Measurements from ENCODE around the gene CTNND2.
"Not testable (repeated sequence)": the region's sequence is repeated elsewhere in the genome, so short reads cannot be mapped to it uniquely, and the experiment has no call there.

CTNND2 gene

GRCh38 chr5:11869203-11869602 lies 35.0 kb downstream of the CTNND2 start:
- no peak for DNase-seq

DNA sequence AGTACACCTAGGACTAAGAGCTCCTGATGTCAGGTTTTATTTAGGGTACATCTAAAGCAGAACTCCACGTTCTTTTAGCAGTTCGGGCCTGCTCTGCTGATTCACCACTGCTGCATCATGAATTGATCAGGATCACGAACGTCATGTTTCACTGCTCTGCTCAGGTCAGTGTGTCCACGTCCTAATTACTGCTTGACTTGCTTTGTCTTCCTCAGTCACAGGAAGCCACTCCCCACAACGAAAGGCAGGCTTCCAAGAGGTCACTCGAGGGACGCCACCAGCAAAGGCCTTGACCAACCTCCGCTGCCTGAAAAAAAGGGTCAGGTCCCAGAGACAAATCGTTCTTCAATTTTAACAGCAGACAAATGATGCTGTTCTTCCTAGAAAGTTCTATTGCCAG lies 40.3 kb downstream of the CTNND2 start:
- DNase-seq, result no peak

- DNase-seq, result no peak
Observed at GRCh38 chr5:11857391-11857790, 46.9 kb downstream of the CTNND2 start.

DNA sequence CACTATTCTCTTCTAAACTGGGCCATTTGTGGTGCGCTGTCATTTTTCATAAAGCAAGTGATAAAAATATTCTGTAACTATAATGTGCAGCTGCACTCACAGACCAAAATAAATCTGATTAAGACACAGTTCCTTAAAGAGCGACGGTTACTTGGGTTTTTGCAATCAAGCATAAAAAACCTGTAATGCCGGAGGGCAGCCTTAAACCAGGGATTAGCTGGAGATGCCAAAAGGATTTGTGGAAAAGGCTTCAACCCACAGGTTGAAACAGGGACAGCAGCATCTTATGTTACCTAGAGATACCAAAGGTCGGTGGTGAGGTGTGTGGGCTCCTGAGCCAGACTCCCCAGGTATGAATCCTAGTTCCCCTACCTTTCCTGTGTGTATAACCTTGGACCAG lies 49.3 kb downstream of the CTNND2 start:
- no peak for DNase-seq

- no peak for DNase-seq
Observed at GRCh38 chr5:11853796-11854195, 50.5 kb downstream of the CTNND2 start.

DNA sequence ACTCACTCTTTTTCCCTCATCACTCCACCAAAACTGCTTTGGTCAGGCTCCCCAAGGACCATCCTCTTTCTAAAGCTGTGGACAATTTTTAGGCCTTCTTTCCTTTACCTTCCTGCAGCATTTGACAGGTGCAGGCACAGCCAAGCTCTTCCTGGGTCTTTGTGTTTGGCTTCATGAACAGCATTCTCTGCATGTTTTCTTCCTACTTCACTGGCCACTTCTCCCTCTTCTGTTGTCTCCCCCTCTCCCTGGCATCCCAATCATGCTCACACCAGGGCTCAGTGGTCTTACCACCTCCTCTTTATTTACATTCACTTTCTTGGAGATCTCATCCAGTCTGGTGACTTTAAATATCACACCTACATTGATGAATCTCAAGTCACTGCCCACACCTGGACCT lies 51.1 kb downstream of the CTNND2 start:
- DNase-seq, result no peak

DNA sequence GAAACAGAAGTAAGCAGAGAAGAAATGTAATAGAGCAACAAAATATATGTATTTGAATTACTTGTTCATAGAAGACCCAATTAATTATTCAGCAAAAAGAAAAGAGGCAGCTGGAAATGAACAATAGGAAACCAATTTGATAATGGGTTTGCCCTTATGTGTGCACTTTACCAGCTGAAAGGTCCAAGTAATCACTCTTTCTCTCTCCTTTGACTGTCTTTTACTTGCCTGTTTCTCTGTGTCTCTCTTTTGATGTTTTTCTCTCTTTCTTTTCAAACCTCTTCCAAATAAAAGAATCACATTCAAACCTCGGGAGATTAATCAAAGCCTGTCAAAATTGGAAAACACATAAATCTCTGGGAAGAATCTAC lies 51.5 kb downstream of the CTNND2 start:
- no peak for DNase-seq

DNA sequence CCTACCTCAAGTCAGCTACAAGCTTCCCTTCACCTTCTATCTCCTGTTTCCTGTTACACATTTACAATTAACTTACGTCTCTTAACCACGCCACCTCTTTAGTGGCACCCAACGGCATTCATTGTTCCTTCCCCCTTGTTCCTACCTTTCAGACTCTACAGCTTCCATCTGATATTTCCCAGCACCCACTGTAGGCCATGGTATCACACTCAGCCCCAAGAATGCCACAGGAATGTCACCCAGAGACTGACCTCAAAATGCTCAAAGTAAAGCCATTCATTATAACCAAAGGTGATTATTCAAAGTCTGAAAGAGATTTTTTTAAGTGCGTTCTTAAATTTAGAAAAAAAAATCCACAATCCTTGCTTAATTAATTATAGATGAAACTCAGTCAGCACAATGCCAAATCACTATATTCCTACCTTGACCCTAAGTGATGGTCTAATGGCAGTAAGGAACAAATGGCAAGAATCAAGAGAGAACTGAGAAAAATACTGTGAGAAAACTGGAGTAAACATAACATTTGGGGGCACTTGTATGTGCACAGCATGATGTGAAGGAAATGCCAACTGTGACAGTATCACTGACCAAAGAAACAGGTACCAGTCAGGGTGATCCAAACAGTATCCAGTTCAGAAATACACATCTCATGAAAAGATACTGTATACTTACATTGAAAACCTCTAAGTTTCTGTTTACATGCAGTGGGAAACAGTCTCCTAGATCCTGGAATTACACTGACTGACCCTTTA lies 52.1 kb downstream of the CTNND2 start:
- DNase-seq, result no peak

DNA sequence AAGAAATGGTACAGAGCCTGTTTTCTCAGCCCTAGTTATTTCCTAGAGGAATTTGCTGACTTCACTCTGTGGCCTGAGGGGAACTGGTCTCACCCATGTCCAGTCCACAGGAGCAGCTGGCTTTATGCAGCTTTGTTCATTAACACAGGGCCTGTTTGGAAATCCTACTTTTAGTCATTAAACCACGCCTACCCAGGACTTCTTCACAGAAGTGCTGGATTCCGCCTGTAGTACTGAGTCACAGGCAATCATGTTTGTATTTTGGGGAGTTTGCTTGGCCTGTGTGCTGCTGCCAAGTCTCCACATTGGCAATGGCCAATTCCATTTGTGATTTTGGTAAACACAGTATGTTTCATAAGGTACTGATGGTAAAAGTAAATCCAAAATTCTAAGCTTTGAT lies 52.8 kb downstream of the CTNND2 start:
- DNase-seq, result no peak

GRCh38 chr5:11828566-11828965 lies 75.7 kb downstream of the CTNND2 start:
- not testable (repeated sequence) for DNase-seq

GRCh38 chr5:11822598-11822997 lies 81.6 kb downstream of the CTNND2 start:
- no peak for DNase-seq

DNA sequence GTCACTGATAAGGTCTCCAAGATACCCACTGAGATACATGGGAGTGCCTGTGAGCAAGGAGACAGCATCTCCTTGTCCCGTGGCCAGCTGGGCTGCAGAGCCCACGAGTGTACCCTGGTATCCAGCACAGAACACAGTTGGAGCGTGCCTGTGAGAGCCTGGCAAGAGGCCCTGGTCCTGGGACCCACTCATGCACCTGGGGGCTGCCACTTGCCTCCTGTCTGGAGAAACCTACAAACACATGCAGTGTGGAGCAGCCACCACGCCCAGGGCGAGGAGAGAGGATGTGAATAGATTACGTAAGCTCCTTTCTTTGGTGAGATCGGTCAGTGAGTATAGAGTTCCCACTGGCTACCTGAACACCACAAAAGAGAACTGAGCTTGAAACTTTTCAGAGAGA lies 88.3 kb downstream of the CTNND2 start:
- no peak for DNase-seq

DNA sequence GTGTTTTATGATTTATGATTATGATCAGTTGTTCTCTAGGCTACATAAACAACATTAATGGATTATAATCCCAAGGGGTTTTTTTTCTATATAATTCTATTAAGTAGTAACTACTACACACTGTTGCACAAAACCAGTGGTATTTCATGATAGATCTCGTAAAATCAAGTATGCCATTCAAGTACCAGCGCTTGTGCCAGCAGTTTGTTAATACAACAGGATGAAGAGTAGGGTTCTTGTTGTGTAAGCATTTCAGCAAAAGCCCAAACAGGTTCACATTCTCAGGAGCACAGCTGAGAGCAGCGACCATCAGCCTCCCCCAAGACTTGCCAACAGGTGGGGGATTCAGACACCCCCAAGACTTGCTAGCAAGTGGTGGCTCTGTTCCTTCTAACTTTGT lies 88.8 kb downstream of the CTNND2 start:
- DNase-seq, result no peak

DNA sequence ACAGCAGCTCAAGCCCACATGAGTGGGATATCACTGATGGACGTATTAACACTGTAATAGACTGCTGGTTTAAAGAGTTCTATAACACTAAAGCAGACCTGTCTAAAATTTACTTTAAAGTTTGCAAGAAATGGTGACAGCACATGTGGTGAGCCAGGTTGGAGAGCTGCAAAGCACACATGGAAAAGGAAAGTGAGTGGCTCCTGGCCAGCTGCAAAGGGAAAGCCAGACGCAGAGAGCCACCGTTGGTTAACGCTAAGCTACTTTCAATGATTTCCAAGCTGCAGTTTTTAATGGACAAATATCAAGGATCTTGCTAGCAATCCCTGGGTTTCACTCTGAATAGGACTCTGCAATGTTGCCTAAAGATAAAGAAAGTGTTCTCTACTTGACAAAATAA lies 89.9 kb downstream of the CTNND2 start:
- DNase-seq, result no peak

DNA sequence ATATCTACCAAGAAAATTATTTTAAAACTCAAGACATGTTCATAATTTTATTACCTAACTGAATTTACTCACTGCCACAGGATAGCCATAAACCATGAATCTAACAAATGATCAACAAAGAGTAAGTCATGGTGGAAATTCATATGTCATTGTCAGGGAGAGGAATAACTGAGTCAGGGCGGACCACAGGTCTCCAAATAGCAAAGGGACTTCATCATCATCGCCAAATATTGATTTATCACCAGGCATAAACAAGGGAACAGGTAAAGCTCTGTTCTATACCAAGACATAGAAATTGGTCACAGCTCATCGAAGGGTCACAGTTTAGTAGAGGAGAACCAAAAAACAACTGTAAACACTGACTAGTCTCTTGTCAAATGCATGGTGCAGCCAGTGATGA lies 94.8 kb downstream of the CTNND2 start:
- DNase-seq, result no peak

DNA sequence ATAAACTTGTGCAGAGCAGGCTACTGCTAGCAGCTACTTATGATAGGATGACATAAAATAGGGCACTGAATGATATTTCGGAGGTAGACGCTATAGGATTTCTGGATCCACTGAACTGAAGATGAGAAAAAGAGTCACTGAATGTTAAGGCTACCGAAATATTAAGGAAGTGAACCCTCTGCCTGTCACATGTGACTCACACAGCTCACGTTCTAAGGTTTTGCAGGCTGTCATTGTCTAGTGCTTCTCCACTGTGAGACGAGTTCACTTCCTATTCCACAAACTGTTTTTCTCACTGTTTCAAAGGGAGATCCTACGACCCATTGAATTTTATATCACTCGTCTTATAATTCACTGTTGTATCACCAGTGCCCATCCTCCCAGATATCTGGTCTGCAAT lies 100.8 kb downstream of the CTNND2 start:
- DNase-seq, result no peak

- no peak for DNase-seq
Observed at GRCh38 chr5:11801061-11801460, 103.2 kb downstream of the CTNND2 start.

GRCh38 chr5:11797132-11797531 lies 107.1 kb downstream of the CTNND2 start:
- DNase-seq, result no peak

- DNase-seq, result no peak
Observed at GRCh38 chr5:11793396-11793795, 110.8 kb downstream of the CTNND2 start.

DNA sequence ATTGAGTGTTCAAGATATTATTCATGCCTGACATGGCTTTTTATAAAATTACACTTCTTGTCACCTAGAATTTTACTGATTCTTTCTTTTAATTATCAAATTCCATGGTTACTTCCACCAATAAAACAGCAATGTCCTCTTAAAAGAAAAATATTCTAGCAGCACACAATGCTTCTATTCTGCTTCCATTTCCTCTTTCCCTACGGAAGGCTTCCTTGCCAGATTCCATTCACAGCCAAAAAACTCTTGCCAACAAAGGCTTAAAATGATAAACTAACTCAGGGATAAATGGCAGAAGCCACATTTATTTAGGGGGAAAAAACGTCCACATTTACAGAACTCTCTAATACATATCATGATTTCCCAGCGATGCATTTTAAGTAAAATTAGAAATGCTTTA lies 111.6 kb downstream of the CTNND2 start:
- no peak for DNase-seq

DNA sequence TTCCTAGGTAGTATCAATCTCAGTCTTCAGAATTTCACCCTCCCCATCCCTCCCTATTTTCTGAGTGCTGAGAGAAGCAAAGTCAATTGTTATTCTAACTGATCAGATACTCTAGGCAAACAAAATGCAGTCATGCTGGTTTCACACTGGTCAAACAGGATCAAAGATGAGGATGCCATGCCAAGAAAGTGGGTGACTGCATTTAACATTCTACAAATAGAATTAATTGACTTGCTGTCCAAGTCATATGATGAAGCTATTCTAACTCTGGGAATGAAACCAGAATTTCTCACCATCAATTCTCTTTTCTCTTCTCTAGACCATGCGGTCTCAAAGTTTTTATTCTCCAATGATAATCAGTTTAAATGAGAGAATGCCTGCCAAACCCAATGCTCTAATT lies 112.5 kb downstream of the CTNND2 start:
- no peak for DNase-seq

- no peak for DNase-seq
Observed at GRCh38 chr5:11790201-11790600, 114.0 kb downstream of the CTNND2 start.

GRCh38 chr5:11785771-11786352 lies 118.4 kb downstream of the CTNND2 start:
- no peak for DNase-seq

- no peak for DNase-seq
Observed at GRCh38 chr5:11780641-11781345, 123.5 kb downstream of the CTNND2 start.

- no peak for DNase-seq
Observed at GRCh38 chr5:11777096-11777495, 127.2 kb downstream of the CTNND2 start.

All from GDM1 (cell line).